K562 (cell line): Measurements from ENCODE around the gene SLC25A5. TPM values are rescaled to one million over a fixed set of nuclear protein-coding genes. Genes with fewer than 3 reads are reported as not detected.

Experiments used
- BCOR ChIP-seq: fragments of 450-650 bp; IDR thresholded peaks from 2 replicates; pipeline ENCODE4 v1.6.1; 2016
- CHD7 ChIP-seq: fragments of 200-600 bp; sonication (generic); IDR thresholded peaks from one replicate; pipeline ENCODE4 v1.6.1; 2012; ENCODE audit warnings: mild to moderate bottlenecking, low read depth, low read length, inconsistent platforms
- ETS2 ChIP-seq: IDR thresholded peaks from 2 replicates; pipeline ENCODE4 v1.6.1; 2016; ENCODE audit warnings: borderline replicate concordance, missing genetic modification characterization, mild to moderate bottlenecking, moderate library complexity, missing compliant biosample characterization; ENCODE audit not compliant: poor library complexity, severe bottlenecking
- GABPA ChIP-seq: fragments of 200-800 bp; sonication (Bioruptor generic); conservative IDR thresholded peaks from 2 replicates; pipeline ENCODE4 v1.6.1; 2016; ENCODE audit warnings: low read depth, missing genetic modification characterization, missing compliant biosample characterization
- HNRNPK ChIP-seq: fragments of 200-400 bp; formaldehyde crosslinking; IDR thresholded peaks from one replicate; pipeline ENCODE4 v1.6.1; 2018; ENCODE audit warnings: mild to moderate bottlenecking, low read depth, low read length; ENCODE audit not compliant: poor library complexity, severe bottlenecking
- MAFG ChIP-seq: fragments of 450-650 bp; conservative IDR thresholded peaks from 2 replicates; pipeline ENCODE4 v1.6.1; 2016; ENCODE audit warnings: missing genetic modification characterization, missing compliant biosample characterization
- MBD2 ChIP-seq: sonication (generic); IDR thresholded peaks from 2 replicates; pipeline ENCODE4 v1.6.1; 2016; ENCODE audit warnings: low read depth, borderline replicate concordance
- MCM5 ChIP-seq: fragments of 450-650 bp; IDR thresholded peaks from 2 replicates; pipeline ENCODE4 v1.6.1; 2016; ENCODE audit warnings: low read depth
- MEF2A ChIP-seq: IDR thresholded peaks from 2 replicates; pipeline ENCODE4 v1.6.1; 2011; ENCODE audit warnings: low read depth, mild to moderate bottlenecking, low read length, moderate library complexity; ENCODE audit not compliant: control insufficient read depth
- RBM34 ChIP-seq: fragments of 200-400 bp; formaldehyde crosslinking; IDR thresholded peaks from 2 replicates; pipeline ENCODE4 v1.6.1; 2018; ENCODE audit warnings: low read length, borderline replicate concordance; ENCODE audit not compliant: insufficient read depth
- SMAD2 ChIP-seq: fragments of 150-350 bp; IDR thresholded peaks from 2 replicates; pipeline ENCODE4 v1.6.1; 2014; ENCODE audit warnings: low read depth, mild to moderate bottlenecking, low read length
- TBP ChIP-seq: optimal IDR thresholded peaks from 2 replicates; pipeline ENCODE3; 2011; ENCODE audit warnings: low read depth, low read length, improper control_type of control experiment
- ZFX ChIP-seq: sonication (generic); formaldehyde crosslinking; IDR thresholded peaks from 2 replicates; pipeline ENCODE4 v1.8.0; 2022; ENCODE audit warnings: mild to moderate bottlenecking, missing genetic modification reagents, moderate library complexity
- ZSCAN29 ChIP-seq: fragments of 450-650 bp; IDR thresholded peaks from 2 replicates; pipeline ENCODE4 v1.6.1; 2017
- polyA plus RNA-seq, 8 experiments: library from polyadenylated mRNA; depleted of rRNA in 4 of 8; stranded (reverse) in 5 of 8; unstranded in 3 of 8; fragments of >200 nt; fragmentation: Nextera tagmentation in 2 of 8; fragmentation: Illumina TruSeq in 1 of 8; extraction: Ambion mirVana in 2 of 8; extraction: Trizol in 1 of 8; gene quantifications; 2 replicates each; pipeline versions ENCODE4 v1.2.1 to v1.2.3, GENCODE V29; 2011 to 2014; ENCODE audit warnings: inconsistent platforms in 1 of 8, missing spikeins in 1 of 8
- total RNA-seq, 7 experiments: library from RNA; depleted of rRNA in 6 of 7; stranded (reverse); fragments of >200 nt in 6 of 7; fragmentation: Illumina TruSeq in 2 of 7; extraction: Trizol in 2 of 7; gene quantifications; 2 replicates each; pipeline versions ENCODE4 v1.2.1 to v1.2.3, GENCODE V29; 2011 to 2021; ENCODE audit warnings: low replicate concordance in 1 of 7

Gene SLC25A5
- total and polyA plus RNA-seq, 9 of the 15 experiments (the other 6 are each of a cell fraction or from before 2014, with no cell fraction given), result 470 to 5,247 (median 596) TPM

DNA sequence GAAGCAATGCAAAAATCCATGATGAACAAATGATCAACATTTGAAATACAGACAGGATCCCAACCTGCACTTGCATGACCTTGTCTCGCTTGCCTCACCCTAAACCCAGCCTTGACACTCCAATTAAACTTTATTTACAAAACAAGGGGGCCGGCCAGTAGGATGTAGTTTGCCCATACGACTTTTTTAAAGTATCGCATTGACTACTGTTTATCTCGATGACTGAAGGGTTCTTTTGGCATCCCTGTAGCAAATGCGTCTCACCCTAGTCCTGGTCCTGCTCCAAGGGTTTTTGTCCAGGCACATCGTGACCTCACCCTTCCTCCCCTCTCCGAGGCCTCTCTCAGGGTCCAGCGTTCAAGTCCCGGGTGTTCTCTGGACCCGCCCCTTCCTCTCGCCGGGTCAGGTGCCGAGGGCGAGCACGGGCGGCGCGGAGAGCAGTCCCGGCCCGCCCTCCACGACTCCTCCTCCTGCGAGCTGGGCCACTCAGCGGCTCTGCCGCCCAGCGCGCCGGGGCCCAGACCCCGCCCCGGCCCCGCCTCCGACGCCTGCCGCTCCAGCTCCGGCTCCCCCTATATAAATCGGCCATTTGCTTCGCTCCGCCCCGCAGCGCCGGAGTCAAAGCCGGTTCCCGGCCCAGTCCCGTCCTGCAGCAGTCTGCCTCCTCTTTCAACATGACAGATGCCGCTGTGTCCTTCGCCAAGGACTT, at the start of gene SLC25A5 (continued):
- TF ChIP-seq SMAD2 (no peak), ZFX (0 out of 2 replicates have a peak, but pooled peaks have one; percentile 84), MBD2 (peak; percentile 69; the same call in 1 of the 2 replicates), HNRNPK (no peak), GABPA (no peak), TBP (peak; percentile 96), MEF2A (no peak), MAFG (tag) (no peak), BCOR (no peak), CHD7 (no peak), ETS2 (tag) (no peak), RBM34 (no peak), MCM5 (no peak), ZSCAN29 (no peak)
